SIG-M5 (cell line): ENCODE data around the gene ANKS3.
"Not testable (repeated sequence)": the region's sequence is repeated elsewhere in the genome, so short reads cannot be mapped to it uniquely, and the experiment has no call there.

Experiments used
- DNase-seq: peaks from one replicate; lab custom pipeline; 2025; lab: John Stamatoyannopoulos, UW

Gene ANKS3

GRCh38 chr16:4667203-4667963 is 66.7 kb downstream of the ANKS3 start:
- DNase-seq, result no peak

- no peak for DNase-seq
Observed at GRCh38 chr16:4666537-4667202, 67.4 kb downstream of the ANKS3 start.

GRCh38 chr16:4664538-4665418 is 69.3 kb downstream of the ANKS3 start:
- no peak for DNase-seq

GRCh38 chr16:4663777-4664465 is 70.2 kb downstream of the ANKS3 start:
- DNase-seq, result no peak

- no peak for DNase-seq
Observed at GRCh38 chr16:4663465-4663776, 70.7 kb downstream of the ANKS3 start.

GRCh38 chr16:4661661-4662060 is 72.4 kb downstream of the ANKS3 start:
- no peak for DNase-seq

GRCh38 chr16:4660454-4661007 is 73.5 kb downstream of the ANKS3 start:
- DNase-seq, result no peak

GRCh38 chr16:4659363-4660353 is 74.4 kb downstream of the ANKS3 start:
- no peak for DNase-seq

GRCh38 chr16:4656695-4657686 is 77.1 kb downstream of the ANKS3 start:
- no peak for DNase-seq

- DNase-seq, result no peak
Observed at GRCh38 chr16:4656221-4656620, 77.8 kb downstream of the ANKS3 start.

GRCh38 chr16:4655801-4656200 is 78.3 kb downstream of the ANKS3 start:
- no peak for DNase-seq

- DNase-seq, result no peak
Observed at GRCh38 chr16:4654964-4655590, 79.0 kb downstream of the ANKS3 start.

GRCh38 chr16:4654011-4654963 is 79.8 kb downstream of the ANKS3 start:
- DNase-seq, result no peak

- no peak for DNase-seq
Observed at GRCh38 chr16:4652561-4652960, 81.5 kb downstream of the ANKS3 start.

GRCh38 chr16:4651827-4652226 is 82.2 kb downstream of the ANKS3 start:
- DNase-seq, result no peak

- not testable (repeated sequence) for DNase-seq
Observed at GRCh38 chr16:4650443-4651074, 83.5 kb downstream of the ANKS3 start.

GRCh38 chr16:4649744-4650442 is 84.2 kb downstream of the ANKS3 start:
- no peak for DNase-seq
